Measurements from ENCODE around the gene OR51B4. TPM values are rescaled to one million over a fixed set of nuclear protein-coding genes. Genes with fewer than 3 reads are reported as not detected.

Gene OR51B4
- total and polyA plus RNA-seq, 9 of the 15 experiments (the other 6 are each of a cell fraction or from before 2014, with no cell fraction given), result 17.1 to 64.6 (median 39.9) TPM

DNA sequence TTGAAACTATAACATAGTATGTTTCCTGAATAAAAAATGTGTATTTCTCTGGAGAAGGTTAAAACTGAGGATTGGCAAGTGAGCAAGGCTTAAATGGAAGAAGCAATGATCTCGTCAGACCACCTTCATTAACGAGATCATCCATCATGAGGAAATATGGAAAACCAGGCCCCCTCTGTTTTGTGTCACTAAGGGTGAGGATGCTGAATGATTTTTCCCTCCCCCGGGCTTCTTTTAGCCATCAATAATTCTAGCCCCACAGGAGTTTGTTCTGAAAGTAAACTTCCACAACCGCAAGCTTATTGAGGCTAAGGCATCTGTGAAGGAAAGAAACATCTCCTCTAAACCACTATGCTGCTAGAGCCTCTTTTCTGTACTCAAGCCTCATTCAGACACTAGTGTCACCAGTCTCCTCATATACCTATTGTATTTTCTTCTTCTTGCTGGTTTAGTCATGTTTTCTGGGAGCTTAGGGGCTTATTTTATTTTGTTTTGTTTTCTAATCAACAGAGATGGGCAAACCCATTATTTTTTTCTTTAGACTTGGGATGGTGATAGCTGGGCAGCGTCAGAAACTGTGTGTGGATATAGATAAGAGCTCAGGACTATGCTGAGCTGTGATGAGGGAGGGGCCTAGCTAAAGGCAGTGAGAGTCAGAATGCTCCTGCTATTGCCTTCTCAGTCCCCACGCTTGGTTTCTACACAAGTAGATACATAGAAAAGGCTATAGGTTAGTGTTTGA lies 26.2 kb downstream of the OR51B4 start (continued):
- TF ChIP-seq, protein P1, sequence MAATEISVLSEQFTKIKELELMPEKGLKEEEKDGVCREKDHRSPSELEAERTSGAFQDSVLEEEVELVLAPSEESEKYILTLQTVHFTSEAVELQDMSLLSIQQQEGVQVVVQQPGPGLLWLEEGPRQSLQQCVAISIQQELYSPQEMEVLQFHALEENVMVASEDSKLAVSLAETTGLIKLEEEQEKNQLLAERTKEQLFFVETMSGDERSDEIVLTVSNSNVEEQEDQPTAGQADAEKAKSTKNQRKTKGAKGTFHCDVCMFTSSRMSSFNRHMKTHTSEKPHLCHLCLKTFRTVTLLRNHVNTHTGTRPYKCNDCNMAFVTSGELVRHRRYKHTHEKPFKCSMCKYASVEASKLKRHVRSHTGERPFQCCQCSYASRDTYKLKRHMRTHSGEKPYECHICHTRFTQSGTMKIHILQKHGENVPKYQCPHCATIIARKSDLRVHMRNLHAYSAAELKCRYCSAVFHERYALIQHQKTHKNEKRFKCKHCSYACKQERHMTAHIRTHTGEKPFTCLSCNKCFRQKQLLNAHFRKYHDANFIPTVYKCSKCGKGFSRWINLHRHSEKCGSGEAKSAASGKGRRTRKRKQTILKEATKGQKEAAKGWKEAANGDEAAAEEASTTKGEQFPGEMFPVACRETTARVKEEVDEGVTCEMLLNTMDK (IDR thresholded peaks at IDR 0.05; ENCODE audit: borderline replicate concordance, insufficient read depth, low read depth, low read length, poor library complexity, severe bottlenecking), result no peak
- TF ChIP-seq ZKSCAN8 (CRISPR knock-in tag; IDR thresholded peaks at IDR 0.05) (no peak), GATAD2A (IDR thresholded peaks at IDR 0.05) (peak; percentile 74; the same call in 1 of the 2 replicates), ARHGAP35 (IDR thresholded peaks at IDR 0.05; ENCODE audit: partially characterized antibody) (no peak), TARDBP (IDR thresholded peaks at IDR 0.05) (no peak), ZNF174 (CRISPR knock-in tag; IDR thresholded peaks at IDR 0.05) (no peak), FOXK2 (conservative IDR thresholded peaks at IDR 0.05 in 1 of 2, IDR thresholded peaks at IDR 0.05 in 1 of 2; ENCODE audit: low read depth in 2 of 2) (peak; percentile 70 to 71), HMG20A (CRISPR knock-in tag; conservative IDR thresholded peaks at IDR 0.05) (no peak), RBBP5 (IDR thresholded peaks at IDR 0.05; ENCODE audit: borderline replicate concordance, insufficient read depth, low read length, poor library complexity, severe bottlenecking) (no peak), SP2 (IDR thresholded peaks at IDR 0.05; ENCODE audit: extremely low read depth, low read depth, low read length, poor library complexity, severe bottlenecking) (no peak), MYC (IDR thresholded peaks at IDR 0.05; ENCODE audit: low read depth, low read length) (peak; percentile 52; the same call in 1 of the 2 replicates), MYC (CRISPR knock-in tag; IDR thresholded peaks at IDR 0.05; ENCODE audit: borderline replicate concordance, low read depth) (no peak)
- TF ChIP-seq, protein P2, sequence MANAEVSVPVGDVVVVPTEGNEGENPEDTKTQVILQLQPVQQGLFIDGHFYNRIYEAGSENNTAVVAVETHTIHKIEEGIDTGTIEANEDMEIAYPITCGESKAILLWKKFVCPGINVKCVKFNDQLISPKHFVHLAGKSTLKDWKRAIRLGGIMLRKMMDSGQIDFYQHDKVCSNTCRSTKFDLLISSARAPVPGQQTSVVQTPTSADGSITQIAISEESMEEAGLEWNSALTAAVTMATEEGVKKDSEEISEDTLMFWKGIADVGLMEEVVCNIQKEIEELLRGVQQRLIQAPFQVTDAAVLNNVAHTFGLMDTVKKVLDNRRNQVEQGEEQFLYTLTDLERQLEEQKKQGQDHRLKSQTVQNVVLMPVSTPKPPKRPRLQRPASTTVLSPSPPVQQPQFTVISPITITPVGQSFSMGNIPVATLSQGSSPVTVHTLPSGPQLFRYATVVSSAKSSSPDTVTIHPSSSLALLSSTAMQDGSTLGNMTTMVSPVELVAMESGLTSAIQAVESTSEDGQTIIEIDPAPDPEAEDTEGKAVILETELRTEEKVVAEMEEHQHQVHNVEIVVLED (CRISPR knock-in tag; IDR thresholded peaks at IDR 0.05), result no peak
- TF ChIP-seq, protein P3, sequence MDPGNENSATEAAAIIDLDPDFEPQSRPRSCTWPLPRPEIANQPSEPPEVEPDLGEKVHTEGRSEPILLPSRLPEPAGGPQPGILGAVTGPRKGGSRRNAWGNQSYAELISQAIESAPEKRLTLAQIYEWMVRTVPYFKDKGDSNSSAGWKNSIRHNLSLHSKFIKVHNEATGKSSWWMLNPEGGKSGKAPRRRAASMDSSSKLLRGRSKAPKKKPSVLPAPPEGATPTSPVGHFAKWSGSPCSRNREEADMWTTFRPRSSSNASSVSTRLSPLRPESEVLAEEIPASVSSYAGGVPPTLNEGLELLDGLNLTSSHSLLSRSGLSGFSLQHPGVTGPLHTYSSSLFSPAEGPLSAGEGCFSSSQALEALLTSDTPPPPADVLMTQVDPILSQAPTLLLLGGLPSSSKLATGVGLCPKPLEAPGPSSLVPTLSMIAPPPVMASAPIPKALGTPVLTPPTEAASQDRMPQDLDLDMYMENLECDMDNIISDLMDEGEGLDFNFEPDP (CRISPR knock-in tag; IDR thresholded peaks at IDR 0.05), result no peak
- TF ChIP-seq, protein P4, sequence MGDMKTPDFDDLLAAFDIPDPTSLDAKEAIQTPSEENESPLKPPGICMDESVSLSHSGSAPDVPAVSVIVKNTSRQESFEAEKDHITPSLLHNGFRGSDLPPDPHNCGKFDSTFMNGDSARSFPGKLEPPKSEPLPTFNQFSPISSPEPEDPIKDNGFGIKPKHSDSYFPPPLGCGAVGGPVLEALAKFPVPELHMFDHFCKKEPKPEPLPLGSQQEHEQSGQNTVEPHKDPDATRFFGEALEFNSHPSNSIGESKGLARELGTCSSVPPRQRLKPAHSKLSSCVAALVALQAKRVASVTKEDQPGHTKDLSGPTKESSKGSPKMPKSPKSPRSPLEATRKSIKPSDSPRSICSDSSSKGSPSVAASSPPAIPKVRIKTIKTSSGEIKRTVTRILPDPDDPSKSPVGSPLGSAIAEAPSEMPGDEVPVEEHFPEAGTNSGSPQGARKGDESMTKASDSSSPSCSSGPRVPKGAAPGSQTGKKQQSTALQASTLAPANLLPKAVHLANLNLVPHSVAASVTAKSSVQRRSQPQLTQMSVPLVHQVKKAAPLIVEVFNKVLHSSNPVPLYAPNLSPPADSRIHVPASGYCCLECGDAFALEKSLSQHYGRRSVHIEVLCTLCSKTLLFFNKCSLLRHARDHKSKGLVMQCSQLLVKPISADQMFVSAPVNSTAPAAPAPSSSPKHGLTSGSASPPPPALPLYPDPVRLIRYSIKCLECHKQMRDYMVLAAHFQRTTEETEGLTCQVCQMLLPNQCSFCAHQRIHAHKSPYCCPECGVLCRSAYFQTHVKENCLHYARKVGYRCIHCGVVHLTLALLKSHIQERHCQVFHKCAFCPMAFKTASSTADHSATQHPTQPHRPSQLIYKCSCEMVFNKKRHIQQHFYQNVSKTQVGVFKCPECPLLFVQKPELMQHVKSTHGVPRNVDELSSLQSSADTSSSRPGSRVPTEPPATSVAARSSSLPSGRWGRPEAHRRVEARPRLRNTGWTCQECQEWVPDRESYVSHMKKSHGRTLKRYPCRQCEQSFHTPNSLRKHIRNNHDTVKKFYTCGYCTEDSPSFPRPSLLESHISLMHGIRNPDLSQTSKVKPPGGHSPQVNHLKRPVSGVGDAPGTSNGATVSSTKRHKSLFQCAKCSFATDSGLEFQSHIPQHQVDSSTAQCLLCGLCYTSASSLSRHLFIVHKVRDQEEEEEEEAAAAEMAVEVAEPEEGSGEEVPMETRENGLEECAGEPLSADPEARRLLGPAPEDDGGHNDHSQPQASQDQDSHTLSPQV (IDR thresholded peaks at IDR 0.05), result peak; percentile 89
- TF ChIP-seq, protein P5, sequence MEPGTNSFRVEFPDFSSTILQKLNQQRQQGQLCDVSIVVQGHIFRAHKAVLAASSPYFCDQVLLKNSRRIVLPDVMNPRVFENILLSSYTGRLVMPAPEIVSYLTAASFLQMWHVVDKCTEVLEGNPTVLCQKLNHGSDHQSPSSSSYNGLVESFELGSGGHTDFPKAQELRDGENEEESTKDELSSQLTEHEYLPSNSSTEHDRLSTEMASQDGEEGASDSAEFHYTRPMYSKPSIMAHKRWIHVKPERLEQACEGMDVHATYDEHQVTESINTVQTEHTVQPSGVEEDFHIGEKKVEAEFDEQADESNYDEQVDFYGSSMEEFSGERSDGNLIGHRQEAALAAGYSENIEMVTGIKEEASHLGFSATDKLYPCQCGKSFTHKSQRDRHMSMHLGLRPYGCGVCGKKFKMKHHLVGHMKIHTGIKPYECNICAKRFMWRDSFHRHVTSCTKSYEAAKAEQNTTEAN (CRISPR knock-in tag; IDR thresholded peaks at IDR 0.05), result no peak
